Breast epithelium (tissue), 4 donors: ENCODE results near the gene PDGFC. TPM values are rescaled to one million over a fixed set of nuclear protein-coding genes. Genes with fewer than 3 reads are reported as not detected.

Experiments
- DNase-seq, 2 donors: peaks; one replicate each; pipeline ENCODE4 v3.0.0-alpha.2; 2019; ENCODE audit warnings: low spot score in 2 of 2
- H3K27ac ChIP-seq, 2 donors: fragments of 200-600 bp; sonication (generic) in 1 of 2; one replicate each; pipeline ENCODE4 v1.5.1; 2016 to 2019; ENCODE audit warnings: mild to moderate bottlenecking in 1 of 2
- H3K27me3 ChIP-seq, 2 donors: fragments of 200-600 bp; sonication (generic) in 1 of 2; one replicate each; pipeline versions ENCODE4 v1.5.1 to v1.6.0; 2017 to 2019; ENCODE audit warnings: control low read depth in 1 of 2, mild to moderate bottlenecking in 1 of 2
- H3K36me3 ChIP-seq: fragments of 200-600 bp; one replicate; pipeline ENCODE4 v1.5.1; 2019
- H3K4me1 ChIP-seq, 2 donors: fragments of 200-600 bp; sonication (generic); one replicate each; pipeline ENCODE4 v1.5.1; 2016 to 2019; ENCODE audit warnings: control low read depth in 1 of 2
- H3K4me3 ChIP-seq, 3 donors: fragments of 200-600 bp; sonication (generic); 1 replicate in 2 of 3; 2 replicates in 1 of 3; pipeline ENCODE4 v1.5.1; 2016 to 2019; ENCODE audit warnings: mild to moderate bottlenecking in 3 of 3, moderate library complexity in 2 of 3
- H3K9me3 ChIP-seq, 2 donors: fragments of 200-600 bp; sonication (generic) in 1 of 2; one replicate each; pipeline ENCODE4 v1.5.1; 2016 to 2019; ENCODE audit warnings: control low read depth in 1 of 2
- CTCF ChIP-seq, 3 donors: fragments of 450-650 bp; IDR thresholded peaks; one replicate each; pipeline ENCODE4 v1.5.1; 2016 to 2017; ENCODE audit warnings: antibody characterized with exemption in 3 of 3, mild to moderate bottlenecking in 3 of 3, moderate library complexity in 3 of 3
- POLR2A ChIP-seq: fragments of 450-650 bp; IDR thresholded peaks from one replicate; pipeline ENCODE4 v1.6.1; 2016; ENCODE audit warnings: antibody characterized with exemption, mild to moderate bottlenecking, moderate library complexity
- POLR2AphosphoS5 ChIP-seq, 3 donors: sonication (generic); formaldehyde crosslinking; IDR thresholded peaks; one replicate each; pipeline ENCODE4 v1.6.1; 2017; ENCODE audit warnings: antibody characterized with exemption in 3 of 3
- intact Hi-C: fragments of 100-400 bp; cut with DNase I; formaldehyde crosslinking; loops from one replicate; pipeline ENCODE4 v1.15.1; 2023; ENCODE audit warnings: low total_unique reads
- total RNA-seq, 3 donors: library from RNA; depleted of rRNA; stranded (reverse); fragments of >200 nt; gene quantifications; one replicate each; pipeline ENCODE4 v1.1.0, GENCODE V29; 2016

The PDGFC gene
- total RNA-seq, 3 donors from 2014 or later = 32.4 to 59.7 (median 54.4) TPM

DNA sequence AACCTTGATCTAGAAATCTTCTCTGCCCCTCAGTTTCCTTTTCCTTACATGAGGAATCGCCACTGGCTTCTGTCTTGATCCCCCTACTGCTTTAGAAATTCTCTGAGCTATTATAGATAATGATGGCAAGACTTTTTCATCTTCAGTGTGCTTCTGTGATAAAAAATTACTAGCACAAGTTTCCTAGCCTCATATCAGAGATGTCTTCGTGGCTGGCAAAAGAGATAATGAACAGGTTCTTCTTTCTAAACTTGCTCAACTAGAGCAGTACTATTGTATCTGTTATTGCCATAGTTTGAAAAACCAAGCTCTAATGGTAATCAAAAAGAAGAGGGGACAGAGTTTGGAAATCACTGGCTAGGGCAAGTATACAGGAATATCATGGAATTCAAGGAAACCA lies 4.1 kb upstream of the PDGFC start:
- Histone ChIP-seq H3K9me3 (no peaks in the 10 kb centered on the region), H3K27me3 (no peaks in the 10 kb centered on the region), H3K27ac (no peak overlapping the region), H3K36me3 (no peaks in the 10 kb centered on the region), H3K4me1 (no peaks in the 10 kb centered on the region), H3K4me3 (no peak overlapping the region)
- no peak for DNase-seq
- TF ChIP-seq POLR2AphosphoS5 (IDR thresholded peaks at IDR 0.05) = no peak
- TF ChIP-seq POLR2A = no peak
- intact Hi-C loops = no loop called here

DNA sequence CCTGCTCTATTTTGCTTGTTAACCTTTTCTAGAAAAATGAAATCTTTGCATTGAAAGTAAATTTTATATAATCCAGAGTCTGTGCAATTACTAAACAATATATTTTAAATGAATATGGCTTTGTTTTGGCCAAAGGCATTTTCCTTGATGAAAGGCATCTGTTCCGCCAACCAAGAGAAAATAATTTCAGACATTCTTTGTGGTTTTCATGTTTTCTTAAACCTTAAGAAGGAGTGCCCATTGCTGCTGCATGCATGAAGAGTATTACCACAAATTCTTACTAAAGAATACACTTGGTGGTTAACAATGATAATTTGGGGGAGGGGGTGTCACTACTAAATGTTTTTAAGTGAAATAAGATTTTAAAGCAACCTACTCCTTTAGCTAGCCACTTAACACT lies 2.7 kb upstream of the PDGFC start:
- no peaks in the 10 kb centered on the region for H3K27me3 ChIP-seq
- H3K27ac ChIP-seq = no peak overlapping the region
- intact Hi-C loops = no loop called here
- H3K36me3 ChIP-seq = no peaks in the 10 kb centered on the region
- TF ChIP-seq POLR2A = no peak
- no peak for TF ChIP-seq POLR2AphosphoS5 (IDR thresholded peaks at IDR 0.05)
- TF ChIP-seq CTCF (IDR thresholded peaks at IDR 0.05) = no peak
- no peak for DNase-seq
- no peak overlapping the region for H3K4me3 ChIP-seq
- H3K4me1 ChIP-seq = no peaks in the 10 kb centered on the region
- H3K9me3 ChIP-seq = no peaks in the 10 kb centered on the region

DNA sequence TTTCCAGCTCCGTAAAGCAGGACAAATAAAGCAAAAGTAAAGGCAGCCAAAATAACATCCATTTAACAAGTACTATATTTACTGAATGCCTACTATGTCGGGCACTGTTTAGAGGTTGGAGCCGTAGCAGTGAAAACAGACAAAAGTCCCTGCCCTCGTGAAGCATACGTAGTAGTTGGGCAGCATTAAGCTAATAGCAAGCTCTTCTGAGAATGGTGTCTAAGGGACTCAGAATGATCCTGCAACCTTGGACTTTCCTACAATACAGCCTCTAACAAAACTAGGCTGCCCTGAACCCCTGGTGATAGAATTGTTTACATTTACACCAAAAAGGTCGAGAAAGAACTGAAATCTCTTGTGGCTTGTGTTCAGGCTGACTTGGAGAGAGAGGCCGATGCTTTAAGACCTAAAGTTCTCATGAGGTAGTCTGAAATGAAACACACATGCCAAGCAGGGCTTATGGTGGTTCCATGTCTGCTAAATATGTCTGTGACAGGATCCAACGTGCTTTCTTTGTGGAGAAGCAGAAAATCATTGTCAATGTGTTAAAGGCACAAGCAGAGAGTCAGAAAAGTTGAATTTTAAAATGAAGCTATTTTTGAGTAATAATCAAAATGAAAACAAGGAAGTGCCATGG lies 898 bp upstream of the PDGFC start:
- Histone ChIP-seq H3K4me3 (peak overlapping the region; percentile 79 to 85 (median 80)), H3K4me1 (peaks cover 0 to 8% of the 10 kb centered on the region in 2 donors), H3K27me3 (no peaks in the 10 kb centered on the region), H3K27ac (peak overlapping the region; percentile 94 to 95), H3K36me3 (no peaks in the 10 kb centered on the region), H3K9me3 (no peaks in the 10 kb centered on the region)
- intact Hi-C loops = no loop called here
- TF ChIP-seq CTCF (IDR thresholded peaks at IDR 0.05) (no peak), POLR2AphosphoS5 (IDR thresholded peaks at IDR 0.05) (no peak), POLR2A (no peak)
- no peak for DNase-seq

DNA sequence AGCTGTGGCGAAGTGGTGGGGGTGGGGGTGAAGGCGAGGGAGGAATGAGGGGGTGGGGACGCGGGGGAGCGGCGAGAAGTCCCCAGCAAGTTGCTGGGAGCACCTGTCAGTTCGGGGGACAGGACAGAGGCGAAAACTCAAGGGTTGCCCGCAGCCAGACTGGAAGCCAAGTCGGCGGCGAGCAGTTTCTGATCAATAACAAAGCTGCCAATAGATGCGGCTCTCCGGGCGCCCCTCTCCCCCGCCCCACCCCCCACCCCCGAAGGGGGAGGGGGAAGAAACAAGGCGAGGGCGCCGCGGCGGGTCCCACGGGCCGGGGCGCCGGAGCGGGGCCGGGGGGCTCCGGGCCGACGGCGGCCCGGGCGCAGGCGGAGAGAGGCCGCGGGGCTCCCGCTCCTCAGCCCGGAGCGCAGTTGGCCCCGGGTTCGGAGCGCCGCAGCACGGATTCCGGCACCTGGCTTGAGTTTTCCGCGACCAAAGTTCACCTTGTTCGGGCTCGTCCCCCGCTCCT lies 379 bp downstream of the PDGFC start:
- intact Hi-C loops = no loop called here
- H3K36me3 ChIP-seq = no peaks in the 10 kb centered on the region
- no peaks in the 10 kb centered on the region for H3K27me3 ChIP-seq
- H3K27ac ChIP-seq = peak overlapping the region; percentile 94 to 95
- peak overlapping the region; percentile 79 to 85 (median 80) for H3K4me3 ChIP-seq
- DNase-seq = no peak
- H3K4me1 ChIP-seq = peaks cover 0 to 8% of the 10 kb centered on the region in 2 donors
- H3K9me3 ChIP-seq = no peaks in the 10 kb centered on the region
- TF ChIP-seq POLR2AphosphoS5 (IDR thresholded peaks at IDR 0.05) (no peak), CTCF (IDR thresholded peaks at IDR 0.05) (no peak), POLR2A (no peak)

DNA sequence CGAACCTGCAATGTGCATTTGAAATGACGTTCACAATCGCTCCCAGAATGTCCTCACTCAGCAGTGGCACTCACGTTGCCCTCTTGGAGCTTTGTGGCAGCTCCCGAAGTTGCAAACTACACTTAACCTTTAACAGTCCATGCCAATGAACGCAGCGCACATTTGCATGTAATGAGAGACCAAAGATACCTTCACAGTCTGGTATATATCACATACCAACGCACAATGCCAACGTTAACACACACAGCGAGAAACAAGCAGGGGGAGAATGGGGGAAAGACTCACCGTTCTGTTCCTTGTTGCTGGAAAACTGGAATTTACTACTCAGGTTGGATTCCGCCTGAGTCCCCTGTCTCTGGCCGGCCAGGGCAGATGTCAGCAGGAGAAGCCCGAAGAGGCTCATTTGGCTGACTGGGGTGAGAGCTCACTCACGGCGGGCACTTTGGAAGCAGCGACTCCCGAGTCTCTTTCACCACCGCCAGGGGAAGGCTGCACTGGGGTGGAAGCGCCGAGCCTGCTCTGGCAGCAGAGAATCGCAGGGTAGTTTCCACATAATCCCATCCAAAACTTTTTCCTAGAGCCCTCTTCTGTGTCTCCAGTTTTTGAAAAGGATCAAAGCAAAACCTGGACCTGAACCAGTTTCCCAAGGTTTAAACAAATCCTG lies 966 bp downstream of the PDGFC start:
- Histone ChIP-seq H3K4me1 (peaks cover 0 to 8% of the 10 kb centered on the region in 2 donors), H3K36me3 (no peaks in the 10 kb centered on the region), H3K4me3 (peak overlapping the region; percentile 79 to 85 (median 80)), H3K27me3 (no peaks in the 10 kb centered on the region), H3K9me3 (no peaks in the 10 kb centered on the region), H3K27ac (peak overlapping the region; percentile 94 to 95)
- intact Hi-C loops = no loop called here
- TF ChIP-seq POLR2AphosphoS5 (IDR thresholded peaks at IDR 0.05) (peak in 2 of 3 donors; percentile 27 to 29), CTCF (IDR thresholded peaks at IDR 0.05) (peak; percentile 32 to 61 (median 37)), POLR2A (no peak)
- peak; percentile 57 to 66 for DNase-seq
